K562 treated with DMSO at 1 percent for 4 hours (cell line): Measurements from ENCODE around the gene SIDT1. TPM values are rescaled to one million over a fixed set of nuclear protein-coding genes. Genes with fewer than 3 reads are reported as not detected.

Experiments used
- total RNA-seq: library from RNA; unstranded; fragments of 300-600 nt; gene quantifications from 2 replicates; pipeline ENCODE4 v1.2.3, GENCODE V29; 2022; ENCODE audit not compliant: insufficient read depth

The SIDT1 gene
- total RNA-seq: not detected in 2 replicates

DNA sequence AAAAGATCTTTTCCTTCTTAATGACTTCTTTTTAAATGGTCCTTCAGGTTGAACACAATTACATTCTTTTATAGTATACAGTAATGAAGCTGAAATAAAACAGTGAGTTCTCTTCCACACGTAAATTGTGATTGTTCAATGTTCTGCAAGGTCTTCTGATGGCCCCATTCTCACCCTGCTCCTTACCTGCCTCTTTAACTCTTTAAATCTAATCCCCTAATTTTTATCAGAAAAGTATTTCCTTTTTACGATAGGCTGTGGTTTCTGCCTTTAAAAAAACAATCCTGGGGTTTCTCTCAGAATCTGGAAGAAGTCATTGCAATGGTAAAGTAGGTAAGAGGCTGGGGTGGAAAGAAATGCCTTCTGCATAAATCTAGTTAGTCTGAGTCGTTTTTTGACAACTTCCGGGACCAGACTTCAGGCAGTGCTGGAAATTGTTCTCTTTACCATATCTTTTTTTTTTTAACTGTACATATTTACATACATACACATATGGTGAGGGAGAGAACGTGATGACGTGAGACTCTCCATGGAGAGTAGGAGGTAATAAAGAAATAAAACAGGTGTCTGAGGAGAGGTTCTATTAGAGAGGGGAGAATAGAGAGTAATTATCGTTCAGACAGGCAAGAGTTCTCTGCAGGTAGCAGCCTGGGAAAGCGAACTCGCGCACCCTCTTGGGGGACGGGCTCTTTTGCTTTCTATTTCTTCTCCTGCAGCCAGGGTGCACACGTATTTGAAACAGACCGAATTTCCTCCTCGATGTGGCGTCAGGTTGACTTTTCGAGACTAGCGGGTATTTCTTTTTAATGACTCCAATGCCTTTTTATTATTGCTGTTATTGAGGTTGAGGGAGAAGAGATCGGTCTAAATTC is at the start of gene SIDT1:
Gene SIDT1 (plus strand): TSS at position 730 of the 872 bp plus-strand sequence. CDS start 467 bp downstream, outside the sequence.

Other genes starting within 250 kb of the SIDT1 start
- gene CFAP44, start 91.1 kb upstream of the SIDT1 start, total RNA-seq: 0.87 and 1.9 TPM in 2 replicates
- gene SPICE1, start 17.4 kb upstream of the SIDT1 start, total RNA-seq: 0.36 and 1.2 TPM in 2 replicates
- gene USF3, start 164.1 kb downstream of the SIDT1 start, total RNA-seq: 0.66 and 2.0 TPM in 2 replicates
- 49.6 and 67.5 TPM in 2 replicates for gene NAA50, start 213.7 kb downstream of the SIDT1 start, total RNA-seq
- gene ATP6V1A, start 214.5 kb downstream of the SIDT1 start, total RNA-seq: 20.9 and 23.9 TPM in 2 replicates